DMS79 (cell line): ENCODE measurements around the gene CAPN3.

Experiments
- DNase-seq: peaks from one replicate; lab custom pipeline; 2025; lab: John Stamatoyannopoulos, UW

The CAPN3 gene

GRCh38 chr15:42453826-42454225 is 94.5 kb downstream of the CAPN3 start:
- DNase-seq = no peak

DNA sequence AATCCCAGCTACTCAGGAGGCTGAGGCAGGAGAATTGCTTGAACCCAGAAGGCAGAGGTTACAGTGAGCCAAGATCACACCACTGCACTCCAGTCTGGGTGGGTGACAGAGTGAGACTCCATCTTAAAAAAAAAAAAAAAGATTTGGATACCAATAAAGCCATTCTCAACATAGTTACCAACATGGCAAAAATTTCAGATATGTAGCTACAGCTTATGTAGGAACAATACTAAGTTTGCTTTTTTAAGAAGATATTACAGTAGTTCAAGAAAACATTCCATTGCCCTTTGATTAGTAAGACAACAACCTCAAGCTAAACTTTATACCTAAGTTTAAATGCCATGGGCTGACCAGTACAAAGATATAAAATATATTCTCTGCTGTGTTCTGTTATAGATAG is 97.2 kb downstream of the CAPN3 start:
- DNase-seq = no peak

DNA sequence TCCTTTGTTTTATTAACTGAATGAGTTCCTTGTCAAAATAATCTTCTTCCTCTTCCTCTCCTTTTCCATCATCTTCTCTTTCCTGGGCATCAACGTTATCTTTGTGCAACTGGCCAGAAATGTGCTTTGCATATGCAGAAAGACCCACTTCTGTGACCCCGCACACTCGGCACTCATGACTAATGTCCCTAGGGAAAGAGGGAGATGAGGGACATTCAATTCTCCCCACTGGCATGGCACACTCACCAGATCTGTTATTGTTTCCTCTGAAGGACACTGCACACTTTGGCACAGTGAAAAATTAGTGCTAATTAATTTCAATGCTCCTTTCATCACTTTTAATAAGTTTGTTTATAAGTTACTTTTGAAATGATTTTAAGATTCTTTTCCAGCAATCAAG is 97.7 kb downstream of the CAPN3 start:
- DNase-seq = no peak

DNA sequence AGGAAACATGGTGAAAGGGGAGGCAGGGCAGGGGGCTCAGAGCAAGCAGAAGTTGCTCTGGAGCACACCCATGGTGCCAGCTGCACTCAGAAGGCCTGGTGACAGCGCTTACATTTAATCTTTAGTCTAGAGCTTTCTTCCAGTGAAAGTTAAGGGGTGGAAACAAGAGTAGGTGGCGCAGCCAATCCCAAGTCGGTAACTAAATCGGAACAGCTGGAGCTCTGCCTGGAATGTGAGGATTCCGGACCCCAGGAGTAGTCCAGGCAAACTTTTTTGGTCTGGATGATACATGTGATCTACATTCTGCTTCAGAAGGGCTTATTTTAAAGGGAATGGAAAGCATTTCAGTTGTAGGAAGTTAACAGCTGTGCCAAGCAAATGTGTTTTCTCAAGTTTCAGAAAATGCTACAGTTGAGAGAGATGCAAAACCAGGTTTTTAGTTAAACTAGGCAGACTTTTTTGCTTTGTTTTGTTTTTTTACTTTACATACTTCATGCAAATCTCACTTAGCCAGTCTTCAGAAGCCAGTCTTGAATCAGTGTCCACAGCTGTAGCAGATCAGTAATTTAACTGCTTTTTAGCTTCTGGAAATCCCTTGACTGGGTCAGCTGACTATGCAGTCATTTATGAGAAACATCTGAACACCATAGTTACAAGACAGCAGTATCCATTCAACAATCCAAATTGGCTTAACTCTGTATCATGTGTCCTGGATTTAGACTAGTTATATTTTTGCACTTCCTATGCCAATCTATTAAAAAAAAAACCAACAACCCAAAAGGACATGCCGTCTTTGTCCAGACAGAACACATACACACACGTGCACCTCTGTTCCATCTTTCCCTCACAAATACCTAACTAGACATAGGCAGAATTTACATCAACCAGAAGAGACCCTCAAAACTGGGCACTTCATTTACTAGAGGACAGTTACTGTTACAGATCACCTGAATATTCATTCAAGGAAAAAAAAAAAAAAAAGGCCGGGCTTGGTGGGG is 98.4 kb downstream of the CAPN3 start:
- DNase-seq = no peak

GRCh38 chr15:42461261-42461660 is 102.0 kb downstream of the CAPN3 start:
- no peak for DNase-seq
